GM23338 (cell line): ENCODE results near the gene CBY1. TPM values are rescaled to one million over a fixed set of nuclear protein-coding genes. Genes with fewer than 3 reads are reported as not detected.

Source experiments
- ATAC-seq: fragments of 200-7000 bp; cut with Tn5 transposase; 3 replicates; pipeline ENCODE4 v1.9.1; 2020
- DNase-seq: peaks from one replicate; pipeline ENCODE4 v3.0.0-alpha.2; 2015; ENCODE audit warnings: low spot score
- H2AFZ ChIP-seq: fragments of 200-600 bp; sonication (generic); 2 replicates; pipeline ENCODE4 v1.8.0; 2016; ENCODE audit warnings: antibody characterized with exemption, mild to moderate bottlenecking, moderate library complexity
- H3F3A ChIP-seq: fragments of 200-600 bp; sonication (generic); replicated peaks from 2 replicates; pipeline ENCODE4 v1.8.0; 2017; ENCODE audit warnings: antibody characterized with exemption, mixed run types, low read depth
- H3K27ac ChIP-seq: fragments of 200-600 bp; sonication (generic); 2 replicates; pipeline ENCODE4 v1.6.1; 2016; ENCODE audit warnings: low read depth
- H3K27me3 ChIP-seq: fragments of 200-600 bp; sonication (generic); 2 replicates; pipeline ENCODE4 v1.8.0; 2016; ENCODE audit warnings: mild to moderate bottlenecking, mixed run types, moderate library complexity; ENCODE audit not compliant: insufficient read depth
- H3K36me3 ChIP-seq: fragments of 200-600 bp; sonication (generic); 2 replicates; pipeline ENCODE4 v1.8.0; 2016; ENCODE audit warnings: mild to moderate bottlenecking; ENCODE audit not compliant: insufficient read depth
- H3K4me1 ChIP-seq: fragments of 200-600 bp; sonication (generic); 2 replicates; pipeline ENCODE4 v1.8.0; 2016; ENCODE audit warnings: mild to moderate bottlenecking, moderate library complexity; ENCODE audit not compliant: insufficient read depth
- H3K4me2 ChIP-seq: fragments of 200-600 bp; sonication (generic); 2 replicates; pipeline ENCODE4 v1.7.1; 2017; ENCODE audit warnings: mixed run types
- H3K4me3 ChIP-seq: fragments of 200-600 bp; sonication (generic); 2 replicates; pipeline ENCODE4 v1.6.1; 2016; ENCODE audit warnings: mixed run types
- H3K79me2 ChIP-seq: fragments of 200-600 bp; sonication (generic); replicated peaks from 2 replicates; pipeline ENCODE4 v1.8.0; 2017; ENCODE audit warnings: mild to moderate bottlenecking; ENCODE audit not compliant: insufficient read depth
- H3K9me2 ChIP-seq: fragments of 200-600 bp; sonication (generic); 2 replicates; pipeline ENCODE4 v1.8.0; 2017; ENCODE audit not compliant: insufficient read depth
- H4K20me1 ChIP-seq: fragments of 200-600 bp; sonication (generic); replicated peaks from 2 replicates; pipeline ENCODE4 v1.8.0; 2017; ENCODE audit warnings: mild to moderate bottlenecking; ENCODE audit not compliant: insufficient read depth
- H3K27ac Mint-ChIP-seq: 2 replicates; pipeline ENCODE4 v1.8.0; 2020; ENCODE audit warnings: inconsistent platforms, mild to moderate bottlenecking, moderate library complexity, mixed read lengths
- H3K27me3 Mint-ChIP-seq: 3 replicates; pipeline ENCODE4 v1.8.0; 2022; ENCODE audit warnings: low read depth, mild to moderate bottlenecking, moderate library complexity, mixed read lengths, inconsistent platforms; ENCODE audit not compliant: insufficient read depth, poor library complexity
- H3K36me3 Mint-ChIP-seq: 3 replicates; pipeline ENCODE4 v1.8.0; 2021; ENCODE audit warnings: low read depth, mild to moderate bottlenecking, inconsistent platforms, moderate library complexity, mixed read lengths
- H3K4me1 Mint-ChIP-seq: 3 replicates; pipeline ENCODE4 v1.8.0; 2020; ENCODE audit warnings: mild to moderate bottlenecking, inconsistent platforms, mixed read lengths
- H3K4me3 Mint-ChIP-seq: 3 replicates; pipeline ENCODE4 v1.8.0; 2021; ENCODE audit warnings: moderate library complexity, mild to moderate bottlenecking, inconsistent platforms, mixed read lengths
- H3K9me3 Mint-ChIP-seq: 3 replicates; pipeline ENCODE4 v1.8.0; 2020; ENCODE audit warnings: moderate library complexity, mild to moderate bottlenecking, inconsistent platforms, mixed read lengths
- CREB1 ChIP-seq: fragments of 250-450 bp; sonication (Bioruptor Pico); IDR thresholded peaks from 2 replicates; pipeline ENCODE4 v1.5.0; 2020; ENCODE audit warnings: low read depth, mild to moderate bottlenecking, moderate library complexity
- EZH2phosphoT487 ChIP-seq: fragments of 200-600 bp; sonication (generic); IDR thresholded peaks from one replicate; pipeline ENCODE4 v1.8.1; 2018; ENCODE audit warnings: antibody characterized with exemption; ENCODE audit not compliant: unreplicated experiment
- JUNB ChIP-seq: IDR thresholded peaks from one replicate; pipeline ENCODE4 v1.6.1; 2016; ENCODE audit warnings: antibody characterized with exemption; ENCODE audit not compliant: unreplicated experiment
- STAT1 ChIP-seq: IDR thresholded peaks from one replicate; pipeline ENCODE4 v1.6.1; 2016; ENCODE audit warnings: antibody characterized with exemption; ENCODE audit not compliant: unreplicated experiment
- ZNF114 ChIP-seq: fragments of 250-450 bp; sonication (Bioruptor Pico); IDR thresholded peaks from 2 replicates; pipeline ENCODE4 v1.5.0; 2020; ENCODE audit warnings: mild to moderate bottlenecking, moderate library complexity
- ZNF331 ChIP-seq: fragments of 250-450 bp; sonication (Bioruptor Pico); IDR thresholded peaks from 2 replicates; pipeline ENCODE4 v1.5.0; 2020; ENCODE audit warnings: low read depth, mild to moderate bottlenecking, moderate library complexity
- ZNF462 ChIP-seq: fragments of 250-450 bp; sonication (Bioruptor Pico); IDR thresholded peaks from 2 replicates; pipeline ENCODE4 v1.5.0; 2020; ENCODE audit warnings: mild to moderate bottlenecking, moderate library complexity
- polyA plus RNA-seq: library from polyadenylated mRNA; unstranded; fragments of >200 nt; fragmentation: Nextera tagmentation; extraction: Ambion mirVana; gene quantifications from 2 replicates; pipeline ENCODE4 v1.2.1, GENCODE V29; 2016
- total RNA-seq: library from RNA; depleted of rRNA; stranded (reverse); fragments of >200 nt; shearing (Covaris generic); gene quantifications from 2 replicates; pipeline ENCODE4 v1.2.3, GENCODE V29; 2014
- TF ChIP-seq, protein P1 (sequence below): IDR thresholded peaks from 2 replicates; pipeline ENCODE4 v1.6.1; 2016; ENCODE audit warnings: antibody characterized with exemption

The CBY1 gene
- total and polyA plus RNA-seq, 2 experiments from 2014 or later, result 12.8 to 36.4 TPM

DNA sequence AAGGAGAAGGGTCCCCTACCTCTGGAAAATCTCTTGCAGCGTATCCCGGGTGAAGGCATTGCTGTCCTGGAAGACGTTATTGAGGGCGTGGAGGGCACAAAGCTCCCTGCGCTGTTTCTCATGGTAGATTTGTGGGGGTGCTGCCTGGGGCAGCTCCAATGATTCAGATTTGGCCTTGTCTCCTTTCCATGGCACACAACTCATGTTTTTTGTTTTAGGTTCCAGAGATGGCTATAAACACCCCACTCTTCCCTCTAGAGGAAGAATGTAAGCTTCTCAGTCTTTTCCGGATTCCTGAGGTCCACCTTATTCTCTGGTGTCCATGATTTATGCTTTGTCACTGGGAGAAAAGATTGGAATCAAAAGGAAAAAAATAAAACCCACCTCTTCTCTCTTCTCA is 43.3 kb downstream of the CBY1 start (continued):
- TF ChIP-seq ZNF462 (CRISPR knock-in tag) (no peak), EZH2phosphoT487 (no peak)

DNA sequence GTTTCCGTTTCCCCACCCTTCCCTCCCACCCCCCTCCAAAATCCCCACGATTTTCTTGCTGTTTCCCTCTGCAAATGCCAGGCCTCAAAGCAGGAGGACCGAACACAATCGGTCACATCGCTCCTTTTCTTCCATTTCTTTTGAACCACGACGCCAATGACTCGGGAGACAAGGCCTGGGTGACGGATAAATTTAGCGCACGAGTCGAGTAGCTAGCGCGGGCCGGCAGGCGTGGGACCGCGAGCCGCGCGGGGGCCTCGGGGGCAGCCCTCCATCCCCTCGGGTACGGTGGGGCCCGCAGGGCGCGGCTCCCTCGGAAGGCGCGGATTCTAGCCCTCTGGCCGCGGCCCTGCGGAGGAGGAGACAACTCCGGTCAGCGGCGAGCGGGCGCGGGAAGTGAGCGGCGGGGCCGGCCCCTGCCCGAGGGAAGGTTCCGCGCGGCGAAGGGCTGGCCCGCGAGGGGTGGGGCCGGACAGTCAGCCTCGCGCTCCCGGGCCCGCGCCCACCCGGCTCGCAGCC is 43.9 kb downstream of the CBY1 start:
- Histone ChIP-seq H3K4me3 (peak overlapping the region; percentile 97), H3K4me1 (peaks cover 23% of the 10 kb centered on the region), H3K9me2 (no peaks in the 10 kb centered on the region), H4K20me1 (peaks cover 13% of the 10 kb centered on the region), H3K36me3 (no peaks in the 10 kb centered on the region), H3K4me2 (peak overlapping the region; percentile 95), H2AFZ (peak overlapping the region; percentile 74; the same call in 1 of the 2 replicates), H3K27me3 (no peaks in the 10 kb centered on the region), H3F3A (peaks cover 4% of the 10 kb centered on the region; the same call in 1 of the 2 replicates), H3K79me2 (peaks cover 44% of the 10 kb centered on the region), H3K27ac (no peak overlapping the region)
- Mint-ChIP-seq H3K4me3 (peak overlapping the region; percentile 98), H3K27me3 (peaks cover 21% of the 10 kb centered on the region), H3K36me3 (peaks cover 9% of the 10 kb centered on the region; the same call in 2 of the 3 replicates), H3K27ac (peak overlapping the region; percentile 89), H3K9me3 (no peaks in the 10 kb centered on the region), H3K4me1 (peaks cover 41% of the 10 kb centered on the region)
- ATAC-seq (peak; percentile 21), DNase-seq (peak; percentile 74)
- TF ChIP-seq ZNF331 (CRISPR knock-in tag), result no peak
- TF ChIP-seq ZNF462 (CRISPR knock-in tag), result no peak
- TF ChIP-seq, protein P1, sequence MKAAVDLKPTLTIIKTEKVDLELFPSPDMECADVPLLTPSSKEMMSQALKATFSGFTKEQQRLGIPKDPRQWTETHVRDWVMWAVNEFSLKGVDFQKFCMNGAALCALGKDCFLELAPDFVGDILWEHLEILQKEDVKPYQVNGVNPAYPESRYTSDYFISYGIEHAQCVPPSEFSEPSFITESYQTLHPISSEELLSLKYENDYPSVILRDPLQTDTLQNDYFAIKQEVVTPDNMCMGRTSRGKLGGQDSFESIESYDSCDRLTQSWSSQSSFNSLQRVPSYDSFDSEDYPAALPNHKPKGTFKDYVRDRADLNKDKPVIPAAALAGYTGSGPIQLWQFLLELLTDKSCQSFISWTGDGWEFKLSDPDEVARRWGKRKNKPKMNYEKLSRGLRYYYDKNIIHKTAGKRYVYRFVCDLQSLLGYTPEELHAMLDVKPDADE, result no peak
- no peak for TF ChIP-seq EZH2phosphoT487
- TF ChIP-seq JUNB, result no peak
- TF ChIP-seq STAT1, result no peak
- no peak for TF ChIP-seq ZNF114
- no peak for TF ChIP-seq CREB1 (CRISPR knock-in tag)
